Calu3 (cell line): ENCODE results near the gene NAA15. TPM values are rescaled to one million over a fixed set of nuclear protein-coding genes. Genes with fewer than 3 reads are reported as not detected.
A peak's percentile ranks its signal among the peaks of the same experiment; 100 is the strongest.

ENCODE experiments used
- BruUV-seq: library from RNA; stranded (reverse); fragments of 400-500 nt; replicated peaks from 2 replicates; lab custom pipeline; 2021; lab: Mats Ljungman, UMichigan
- CTCF ChIA-PET: fragments of 300-600 bp; sonication (Branson Sonifier 250); formaldehyde crosslinking; loops from one replicate; lab custom pipeline; 2022; ENCODE audit warnings: antibody characterized with exemption; lab: Charles Lee
- DNase-seq: peaks from one replicate; pipeline ENCODE4 v3.0.0; 2022
- H3K27ac Mint-ChIP-seq: one replicate; pipeline ENCODE4 v1.8.0; 2022; ENCODE audit warnings: mixed read lengths; ENCODE audit not compliant: unreplicated experiment
- H3K27me3 Mint-ChIP-seq: one replicate; pipeline ENCODE4 v1.8.0; 2022; ENCODE audit warnings: mixed read lengths; ENCODE audit not compliant: unreplicated experiment
- H3K36me3 Mint-ChIP-seq: one replicate; pipeline ENCODE4 v1.8.0; 2022; ENCODE audit warnings: mild to moderate bottlenecking, moderate library complexity, mixed read lengths; ENCODE audit not compliant: insufficient read depth, unreplicated experiment
- H3K4me1 Mint-ChIP-seq: one replicate; pipeline ENCODE4 v1.8.0; 2022; ENCODE audit warnings: mild to moderate bottlenecking, low read depth, mixed read lengths; ENCODE audit not compliant: unreplicated experiment
- H3K4me3 Mint-ChIP-seq: one replicate; pipeline ENCODE4 v1.8.0; 2022; ENCODE audit warnings: mild to moderate bottlenecking, low read depth, moderate library complexity, mixed read lengths; ENCODE audit not compliant: unreplicated experiment
- H3K9me3 Mint-ChIP-seq: one replicate; pipeline ENCODE4 v1.8.0; 2022; ENCODE audit warnings: low read depth, mixed read lengths; ENCODE audit not compliant: unreplicated experiment
- CTCF ChIP-seq: fragments of 200-600 bp; IDR thresholded peaks from one replicate; pipeline ENCODE4 v1.8.0; 2022; ENCODE audit warnings: antibody characterized with exemption; ENCODE audit not compliant: unreplicated experiment
- intact Hi-C: fragments of 100-400 bp; cut with micrococcal nuclease; formaldehyde crosslinking; loops from one replicate; pipeline ENCODE4 v1.10.0; 2022; ENCODE audit not compliant: unreplicated experiment
- total RNA-seq: library from RNA; stranded (reverse); gene quantifications from 2 replicates; pipeline ENCODE4 v1.2.3, GENCODE V29; 2022

The NAA15 gene
- total RNA-seq, 1 experiment from 2014 or later = 45.2 TPM

GRCh38 chr4:139361301-139361700 lies 60.0 kb downstream of the NAA15 start:
- intact Hi-C loops = no loop called here
- peaks cover 15% of the 10 kb centered on the region for H3K36me3 Mint-ChIP-seq
- H3K27me3 Mint-ChIP-seq = no peaks in the 10 kb centered on the region

GRCh38 chr4:139367421-139368090 lies 66.3 kb downstream of the NAA15 start:
- BruUV-seq = no TSS peak
- peaks cover 28% of the 10 kb centered on the region for H3K36me3 Mint-ChIP-seq
- no peak for DNase-seq

More at GRCh38 chr4:139361301-139361700, 60.0 kb downstream of the NAA15 start:
- no peak overlapping the region for H3K4me3 Mint-ChIP-seq
- BruUV-seq = no TSS peak
- DNase-seq = no peak
- H3K9me3 Mint-ChIP-seq = no peaks in the 10 kb centered on the region
- H3K4me1 Mint-ChIP-seq = no peaks in the 10 kb centered on the region
- CTCF ChIA-PET = no interaction called here
- TF ChIP-seq CTCF = no peak
- H3K27ac Mint-ChIP-seq = no peak overlapping the region

GRCh38 chr4:139368998-139369397 lies 67.7 kb downstream of the NAA15 start:
- H3K4me3 Mint-ChIP-seq = no peak overlapping the region
- CTCF ChIA-PET = no interaction called here
- H3K27me3 Mint-ChIP-seq = no peaks in the 10 kb centered on the region
- no peaks in the 10 kb centered on the region for H3K4me1 Mint-ChIP-seq
- BruUV-seq = no TSS peak
- no peak for DNase-seq
- peaks cover 32% of the 10 kb centered on the region for H3K36me3 Mint-ChIP-seq
- no peak for TF ChIP-seq CTCF
- intact Hi-C loops = no loop called here
- H3K9me3 Mint-ChIP-seq = no peaks in the 10 kb centered on the region
- no peak overlapping the region for H3K27ac Mint-ChIP-seq

More at GRCh38 chr4:139367421-139368090, 66.3 kb downstream of the NAA15 start:
- Mint-ChIP-seq H3K4me1 (no peaks in the 10 kb centered on the region), H3K9me3 (no peaks in the 10 kb centered on the region), H3K27me3 (no peaks in the 10 kb centered on the region), H3K4me3 (no peak overlapping the region), H3K27ac (peak overlapping the region; percentile 15)
- no peak for TF ChIP-seq CTCF
- intact Hi-C loops = no loop called here
- CTCF ChIA-PET = no interaction called here

- CTCF ChIA-PET = no interaction called here
- Mint-ChIP-seq H3K36me3 (peaks cover 31% of the 10 kb centered on the region), H3K4me1 (no peaks in the 10 kb centered on the region)
These were observed 72.9 kb downstream of the NAA15 start for GRCh38 chr4:139374251-139374650.

More at GRCh38 chr4:139374251-139374650, 72.9 kb downstream of the NAA15 start:
- no TSS peak for BruUV-seq
- Mint-ChIP-seq H3K27ac (no peak overlapping the region), H3K4me3 (no peak overlapping the region), H3K27me3 (no peaks in the 10 kb centered on the region), H3K9me3 (no peaks in the 10 kb centered on the region)
- intact Hi-C loops = no loop called here
- no peak for DNase-seq
- no peak for TF ChIP-seq CTCF
